Retinal pigment epithelial cell (primary cell): Measurements from ENCODE around the gene COL20A1.

Source experiments
- DNase-seq: peaks from one replicate; pipeline ENCODE4 v3.0.0-alpha.2; 2010; ENCODE audit warnings: low read depth
- H3K4me3 ChIP-seq: 2 replicates; pipeline ENCODE4 v1.5.1; 2011; ENCODE audit warnings: mild to moderate bottlenecking, low read length, control low read depth, moderate library complexity
- CTCF ChIP-seq: conservative IDR thresholded peaks from 2 replicates; pipeline ENCODE4 v1.5.1; 2011; ENCODE audit warnings: low read depth, low read length, control low read depth, inconsistent platforms

The COL20A1 gene

GRCh38 chr20:63359937-63360849, 67.2 kb downstream of the COL20A1 start:
- TF ChIP-seq CTCF, result no peak
- no peak overlapping the region for H3K4me3 ChIP-seq
- DNase-seq, result no peak

GRCh38 chr20:63360850-63361518, 68.0 kb downstream of the COL20A1 start, which contains the start of gene CHRNA4:
TSS of gene CHRNA4 (minus strand) at chr20:63361349. CDS start at chr20:63361165, 184 bp downstream.
- H3K4me3 ChIP-seq, result no peak within 1 kb of the TSS

GRCh38 chr20:63361519-63362435, 68.8 kb downstream of the COL20A1 start:
- H3K4me3 ChIP-seq, result no peak overlapping the region
- no peak for TF ChIP-seq CTCF
- DNase-seq, result no peak

More at GRCh38 chr20:63360850-63361518, 68.0 kb downstream of the COL20A1 start, which contains the start of gene CHRNA4:
- TF ChIP-seq CTCF, result no peak
- no peak for DNase-seq

- no peak for DNase-seq
- no peak for TF ChIP-seq CTCF
- H3K4me3 ChIP-seq, result no peak overlapping the region
These were observed 69.5 kb downstream of the COL20A1 start for GRCh38 chr20:63362436-63363009.

- H3K4me3 ChIP-seq, result no peak overlapping the region
- no peak for TF ChIP-seq CTCF
- no peak for DNase-seq
These were observed 70.3 kb downstream of the COL20A1 start for GRCh38 chr20:63363013-63363957.
